HTR-8/SVneo (cell line): ENCODE measurements around the gene MX1.
A peak's percentile ranks its signal among the peaks of the same experiment; 100 is the strongest.

ENCODE experiments used
- DNase-seq: peaks from one replicate; pipeline ENCODE4 v3.0.0; 2011; ENCODE audit warnings: low spot score, mixed read lengths; ENCODE audit not compliant: insufficient read length
- FAIRE-seq: peaks from 2 replicates; lab custom pipeline; 2011; peaks lifted over from hg19 to GRCh38; lab: Jason Lieb, UNC

The MX1 gene

GRCh38 chr21:41429305-41429704 lies 3.3 kb downstream of the MX1 start:
- FAIRE-seq, result no peak
- DNase-seq, result no peak

GRCh38 chr21:41429925-41430491 lies 4.0 kb downstream of the MX1 start:
- DNase-seq, result no peak
- FAIRE-seq, result no peak

- no peak for FAIRE-seq
- DNase-seq, result no peak
Measured at GRCh38 chr21:41431788-41432548, 5.9 kb downstream of the MX1 start.

- FAIRE-seq, result peak; percentile 9
Measured at GRCh38 chr21:41432562-41433460, 6.8 kb downstream of the MX1 start.

GRCh38 chr21:41433566-41433965 lies 7.5 kb downstream of the MX1 start:
- no peak for DNase-seq
- FAIRE-seq, result no peak

More at GRCh38 chr21:41432562-41433460, 6.8 kb downstream of the MX1 start:
- DNase-seq, result no peak

GRCh38 chr21:41435706-41436105 lies 9.7 kb downstream of the MX1 start:
- FAIRE-seq, result no peak

GRCh38 chr21:41437729-41438128 lies 11.7 kb downstream of the MX1 start:
- DNase-seq (no peak), FAIRE-seq (no peak)

More at GRCh38 chr21:41435706-41436105, 9.7 kb downstream of the MX1 start:
- DNase-seq, result no peak

- no peak for FAIRE-seq
- DNase-seq, result no peak
Measured at GRCh38 chr21:41438425-41439113, 12.5 kb downstream of the MX1 start.

GRCh38 chr21:41439248-41439647 lies 13.2 kb downstream of the MX1 start:
- DNase-seq (no peak), FAIRE-seq (no peak)

- DNase-seq (no peak), FAIRE-seq (no peak)
Measured at GRCh38 chr21:41441546-41441945, 15.5 kb downstream of the MX1 start.

GRCh38 chr21:41442481-41443186 lies 16.6 kb downstream of the MX1 start:
- FAIRE-seq (no peak), DNase-seq (no peak)

- DNase-seq, result no peak
- FAIRE-seq, result no peak
Measured at GRCh38 chr21:41443562-41443961, 17.5 kb downstream of the MX1 start.

GRCh38 chr21:41444703-41445464 lies 18.8 kb downstream of the MX1 start:
- FAIRE-seq (no peak), DNase-seq (no peak)

GRCh38 chr21:41445465-41445862 lies 19.4 kb downstream of the MX1 start:
- FAIRE-seq, result no peak
- DNase-seq, result no peak

- FAIRE-seq, result peak; percentile 33
- DNase-seq, result peak; percentile 69
Measured at GRCh38 chr21:41446586-41446985, 20.5 kb downstream of the MX1 start.

GRCh38 chr21:41447356-41447755 lies 21.3 kb downstream of the MX1 start:
- FAIRE-seq (no peak), DNase-seq (no peak)

GRCh38 chr21:41449613-41450012 lies 23.6 kb downstream of the MX1 start:
- FAIRE-seq (no peak), DNase-seq (no peak)

GRCh38 chr21:41451753-41452676 lies 26.0 kb downstream of the MX1 start:
- DNase-seq (no peak), FAIRE-seq (no peak)
